Liver (tissue), 9 donors: Measurements from ENCODE around the gene INTS2. TPM values are rescaled to one million over a fixed set of nuclear protein-coding genes. Genes with fewer than 3 reads are reported as not detected.
"Not testable (repeated sequence)": the region's sequence is repeated elsewhere in the genome, so short reads cannot be mapped to it uniquely, and the experiment has no call there.

Experiments
- DNase-seq: peaks from one replicate; pipeline ENCODE4 v3.0.0-alpha.2; 2017; ENCODE audit warnings: low spot score
- H3K27ac ChIP-seq, 2 donors: one replicate each; pipeline ENCODE4 v1.7.0; 2013; ENCODE audit warnings: inconsistent platforms in 2 of 2, low read length in 2 of 2, control low read depth in 1 of 2, low read depth in 1 of 2, mild to moderate bottlenecking in 1 of 2
- H3K27me3 ChIP-seq, 4 donors: one replicate each; pipeline versions ENCODE4 v1.6.1 to v1.7.0; 2013; ENCODE audit warnings: low read length in 3 of 4, inconsistent platforms in 1 of 4, mild to moderate bottlenecking in 1 of 4, moderate library complexity in 1 of 4; ENCODE audit not compliant: control insufficient read depth in 4 of 4, insufficient read depth in 4 of 4
- H3K36me3 ChIP-seq, 4 donors: one replicate each; pipeline versions ENCODE4 v1.6.1 to v1.7.0; 2013; ENCODE audit warnings: low read length in 3 of 4, mild to moderate bottlenecking in 3 of 4, low read depth in 1 of 4, moderate library complexity in 1 of 4; ENCODE audit not compliant: control insufficient read depth in 4 of 4, insufficient read depth in 3 of 4
- H3K4me1 ChIP-seq, 4 donors: one replicate each; pipeline versions ENCODE4 v1.6.1 to v1.7.0; 2013; ENCODE audit warnings: low read length in 3 of 4, mild to moderate bottlenecking in 3 of 4, moderate library complexity in 1 of 4; ENCODE audit not compliant: control insufficient read depth in 4 of 4, insufficient read depth in 4 of 4
- H3K4me3 ChIP-seq, 3 donors: one replicate each; pipeline versions ENCODE4 v1.6.1 to v1.7.0; 2013; ENCODE audit warnings: low read length in 3 of 3, control low read depth in 1 of 3, low read depth in 1 of 3, mild to moderate bottlenecking in 1 of 3
- H3K9ac ChIP-seq, 2 donors: one replicate each; pipeline ENCODE4 v1.7.0; 2013; ENCODE audit warnings: low read length in 2 of 2, mild to moderate bottlenecking in 2 of 2, moderate library complexity in 2 of 2, control low read depth in 1 of 2, low read depth in 1 of 2
- H3K9me3 ChIP-seq, 4 donors: one replicate each; pipeline versions ENCODE4 v1.6.1 to v1.7.0; 2013; ENCODE audit warnings: low read length in 3 of 4; ENCODE audit not compliant: control insufficient read depth in 4 of 4
- ATF3 ChIP-seq: IDR thresholded peaks from 2 replicates; pipeline ENCODE4 v1.6.1; 2016; ENCODE audit warnings: antibody characterized with exemption
- CTCF ChIP-seq: fragments of 150-350 bp; IDR thresholded peaks from 2 replicates; pipeline ENCODE4 v1.5.1; 2017; ENCODE audit warnings: improper control_type of control experiment, low read depth, low read length; ENCODE audit not compliant: missing input control
- EGR1 ChIP-seq, 2 donors: IDR thresholded peaks; 2 replicates each; pipeline ENCODE4 v1.6.1; 2016 to 2018; ENCODE audit warnings: antibody characterized with exemption in 2 of 2, low read depth in 2 of 2
- FOXA1 ChIP-seq: IDR thresholded peaks from 2 replicates; pipeline ENCODE4 v1.6.1; 2016; ENCODE audit warnings: antibody characterized with exemption
- FOXA2 ChIP-seq: IDR thresholded peaks from 2 replicates; pipeline ENCODE4 v1.6.1; 2016; ENCODE audit warnings: antibody characterized with exemption
- GABPA ChIP-seq, 2 donors: IDR thresholded peaks in 1 of 2; conservative IDR thresholded peaks in 1 of 2; 2 replicates each; pipeline ENCODE4 v1.6.1; 2016; ENCODE audit warnings: antibody characterized with exemption in 2 of 2, mild to moderate bottlenecking in 1 of 2, moderate library complexity in 1 of 2
- HNF4A ChIP-seq, 2 donors: conservative IDR thresholded peaks; 2 replicates each; pipeline ENCODE4 v1.6.1; 2016; ENCODE audit warnings: antibody characterized with exemption in 2 of 2, mild to moderate bottlenecking in 2 of 2
- HNF4G ChIP-seq: IDR thresholded peaks from 2 replicates; pipeline ENCODE4 v1.6.1; 2016; ENCODE audit warnings: antibody characterized with exemption
- JUND ChIP-seq, 2 donors: IDR thresholded peaks; 2 replicates each; pipeline ENCODE4 v1.6.1; 2016; ENCODE audit warnings: antibody characterized with exemption in 2 of 2
- MAX ChIP-seq: IDR thresholded peaks from 2 replicates; pipeline ENCODE4 v1.6.1; 2016; ENCODE audit warnings: antibody characterized with exemption
- NR2F2 ChIP-seq: IDR thresholded peaks from 2 replicates; pipeline ENCODE4 v1.6.1; 2016; ENCODE audit warnings: antibody characterized with exemption
- RAD21 ChIP-seq, 2 donors: IDR thresholded peaks; 2 replicates each; pipeline ENCODE4 v1.6.1; 2016; ENCODE audit warnings: antibody characterized with exemption in 2 of 2, mild to moderate bottlenecking in 2 of 2
- REST ChIP-seq: IDR thresholded peaks from 2 replicates; pipeline ENCODE4 v1.6.1; 2016; ENCODE audit warnings: antibody characterized with exemption, mild to moderate bottlenecking
- RXRA ChIP-seq, 2 donors: IDR thresholded peaks; 2 replicates each; pipeline ENCODE4 v1.6.1; 2017 to 2018; ENCODE audit warnings: antibody characterized with exemption in 2 of 2, mild to moderate bottlenecking in 1 of 2
- SP1 ChIP-seq: IDR thresholded peaks from 2 replicates; pipeline ENCODE4 v1.6.1; 2018; ENCODE audit warnings: antibody characterized with exemption, mild to moderate bottlenecking
- TAF1 ChIP-seq: conservative IDR thresholded peaks from 2 replicates; pipeline ENCODE4 v1.6.1; 2016; ENCODE audit warnings: antibody characterized with exemption, mild to moderate bottlenecking
- YY1 ChIP-seq: IDR thresholded peaks from 2 replicates; pipeline ENCODE4 v1.6.1; 2016; ENCODE audit warnings: antibody characterized with exemption, mild to moderate bottlenecking
- ZBTB33 ChIP-seq: IDR thresholded peaks from 2 replicates; pipeline ENCODE4 v1.6.1; 2016; ENCODE audit warnings: antibody characterized with exemption
- WGBS: extraction: QIAGEN DNeasy Blood & Tissue Kit; methylation state at CpG from one replicate; pipeline ENCODE4 v1.1.7; 2013; 5-methylcytosine and 5-hydroxymethylcytosine counted together
- polyA plus RNA-seq, 2 donors: library from polyadenylated mRNA; stranded (reverse) in 1 of 2; unstranded in 1 of 2; fragments of 200-250 nt in 1 of 2; fragments of >200 nt in 1 of 2; fragmentation: Nextera tagmentation in 1 of 2; extraction: Ambion mirVana in 1 of 2; gene quantifications; one replicate each; pipeline versions ENCODE4 v1.2.1 to v1.2.3, GENCODE V29; 2013 to 2015
- total RNA-seq, 2 donors: library from RNA; depleted of rRNA; stranded (reverse); fragments of >200 nt; gene quantifications; one replicate each; pipeline ENCODE4 v1.2.3, GENCODE V29; 2014
- donor health status: healthy.
- donor health status: healthy.
- donor health status: healthy.
- donor health status: healthy.
- donor health status: healthy.

The INTS2 gene
- total and polyA plus RNA-seq, 4 donors = 1.1 to 9.9 (median 5.7) TPM

- over 99% methylated on average over 3 of the region's 3 CpGs for WGBS
- not testable (repeated sequence) for H3K4me1 ChIP-seq, DNase-seq, H3K27ac ChIP-seq, H3K9me3 ChIP-seq, H3K27me3 ChIP-seq, H3K4me3 ChIP-seq, H3K9ac ChIP-seq, H3K36me3 ChIP-seq
Observed at GRCh38 chr17:61819265-61819664, 108.5 kb downstream of the INTS2 start.

- Histone ChIP-seq H3K4me1 (no peaks in the 10 kb centered on the region), H3K27me3 (no peaks in the 10 kb centered on the region), H3K36me3 (no peaks in the 10 kb centered on the region), H3K4me3 (no peak overlapping the region), H3K27ac (no peak overlapping the region), H3K9ac (no peak overlapping the region), H3K9me3 (no peaks in the 10 kb centered on the region)
- DNase-seq = no peak
- TF ChIP-seq HNF4G (no peak), FOXA2 (no peak), TAF1 (no peak), ATF3 (no peak), RAD21 (IDR thresholded peaks at IDR 0.05) (no peak), SP1 (no peak), YY1 (no peak), FOXA1 (no peak), CTCF (no peak), EGR1 (IDR thresholded peaks at IDR 0.05; ENCODE audit: low read depth in 2 of 2) (no peak), HNF4A (conservative IDR thresholded peaks at IDR 0.05) (no peak), ZBTB33 (no peak), GABPA (IDR thresholded peaks at IDR 0.05 in 1 of 2, conservative IDR thresholded peaks at IDR 0.05 in 1 of 2) (no peak), JUND (IDR thresholded peaks at IDR 0.05) (no peak), REST (no peak), RXRA (IDR thresholded peaks at IDR 0.05) (no peak), MAX (no peak), NR2F2 (no peak)
Observed at GRCh38 chr17:61818225-61818624, 109.6 kb downstream of the INTS2 start.
